ENCODE data around the gene GANC.

Gene GANC

GRCh38 chr15:42352401-42352800, 79.4 kb downstream of the GANC start:
- TF ChIP-seq CTCF (IDR thresholded peaks at IDR 0.05; ENCODE audit: insufficient read depth, low read depth, low read length, missing control alignments), result no peak
- H3K4me3 ChIP-seq (ENCODE audit: low read length), result no peak overlapping the region
- DNase-seq (ENCODE audit: low read depth), result no peak

DNA sequence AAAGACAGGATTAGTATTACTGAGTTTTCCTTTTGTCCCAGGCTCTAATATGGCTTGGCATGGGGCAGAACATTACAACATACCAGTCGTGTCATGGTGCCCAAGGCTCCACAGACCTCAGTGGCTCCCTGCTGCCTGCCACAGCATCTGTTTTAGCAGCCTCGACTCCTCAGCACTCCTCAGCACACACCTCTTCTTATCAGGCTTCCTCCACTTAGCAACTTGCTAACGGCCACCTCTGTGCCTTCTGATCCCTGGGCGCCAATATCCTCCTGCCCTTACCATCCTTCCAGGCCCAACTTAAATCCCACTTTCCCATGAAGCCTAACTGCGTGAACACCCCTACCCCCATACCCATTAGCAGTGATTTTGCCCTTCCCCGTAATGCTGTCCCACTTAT, 80.1 kb downstream of the GANC start:
- no peak for DNase-seq (ENCODE audit: low read depth)
- no peak for TF ChIP-seq CTCF (IDR thresholded peaks at IDR 0.05; ENCODE audit: insufficient read depth, low read depth, low read length, missing control alignments)
- H3K4me3 ChIP-seq (ENCODE audit: low read length), result no peak overlapping the region

GRCh38 chr15:42354824-42355223, 81.8 kb downstream of the GANC start:
- no peak overlapping the region for H3K4me3 ChIP-seq (ENCODE audit: low read length)
- TF ChIP-seq CTCF (IDR thresholded peaks at IDR 0.05; ENCODE audit: insufficient read depth, low read depth, low read length, missing control alignments), result no peak
- no peak for DNase-seq (ENCODE audit: low read depth)

- no peak for TF ChIP-seq CTCF (IDR thresholded peaks at IDR 0.05; ENCODE audit: insufficient read depth, low read depth, low read length, missing control alignments)
- no peak for DNase-seq (ENCODE audit: low read depth)
- no peak overlapping the region for H3K4me3 ChIP-seq (ENCODE audit: low read length)
These were observed 82.3 kb downstream of the GANC start for GRCh38 chr15:42355291-42355690.

DNA sequence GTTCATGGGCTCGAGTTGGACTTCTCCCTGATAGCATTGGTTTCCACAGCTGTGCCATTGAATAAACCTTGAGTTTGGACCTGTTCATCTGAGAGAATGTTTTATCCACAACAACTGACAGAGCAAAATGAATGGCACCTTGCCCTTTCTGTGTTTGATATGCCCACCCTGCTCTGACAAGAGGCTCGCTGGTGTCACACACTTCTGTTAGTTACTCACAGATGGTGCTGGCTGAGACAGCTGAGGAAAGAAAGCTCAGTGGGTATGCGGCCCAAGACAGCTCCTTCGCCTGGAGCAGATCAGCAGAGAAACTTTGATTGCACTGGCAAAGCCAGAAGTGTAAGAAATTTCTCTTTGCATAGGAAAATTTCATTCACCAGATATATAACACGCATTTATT, 83.8 kb downstream of the GANC start:
- no peak for TF ChIP-seq CTCF (IDR thresholded peaks at IDR 0.05; ENCODE audit: insufficient read depth, low read depth, low read length, missing control alignments)
- DNase-seq (ENCODE audit: low read depth), result no peak
- H3K4me3 ChIP-seq (ENCODE audit: low read length), result no peak overlapping the region

GRCh38 chr15:42358141-42358540, 85.1 kb downstream of the GANC start:
- no peak for TF ChIP-seq CTCF (IDR thresholded peaks at IDR 0.05; ENCODE audit: insufficient read depth, low read depth, low read length, missing control alignments)
- H3K4me3 ChIP-seq (ENCODE audit: low read length), result no peak overlapping the region
- DNase-seq (ENCODE audit: low read depth), result no peak

GRCh38 chr15:42359249-42359648, 86.2 kb downstream of the GANC start, which contains the start of gene CAPN3:
TSS of gene CAPN3 (plus strand) at chr15:42359501. CDS start at chr15:42359806, 305 bp downstream.
- no peak for DNase-seq (ENCODE audit: low read depth)
- TF ChIP-seq CTCF (IDR thresholded peaks at IDR 0.05; ENCODE audit: insufficient read depth, low read depth, low read length, missing control alignments), result no peak
- no peak within 1 kb of the TSS for H3K4me3 ChIP-seq (ENCODE audit: low read length)

All from epithelial cell of esophagus (primary cell).